Ishikawa (cell line): ENCODE data around the gene ZNF213.

Source experiments
- FOXM1 ChIP-seq: IDR thresholded peaks from 2 replicates; pipeline ENCODE4 v1.6.1; 2012; ENCODE audit warnings: low read depth, borderline replicate concordance
- NFIC ChIP-seq: IDR thresholded peaks from 2 replicates; pipeline ENCODE4 v1.6.1; 2012
- YY1 ChIP-seq: IDR thresholded peaks from 2 replicates; pipeline ENCODE4 v1.6.1; 2012; ENCODE audit warnings: low read depth

- TF ChIP-seq YY1 (no peak), FOXM1 (no peak), NFIC (no peak)
Observed at GRCh38 chr16:3138342-3138741, 3.5 kb downstream of the ZNF213 start.
